OCI-LY3 (cell line): ENCODE results near the gene TNFRSF21.

Experiments used
- H2AFZ ChIP-seq: fragments of 200-600, 300-600 bp; shearing (Covaris generic); 2 replicates; pipeline ENCODE4 v1.6.0; 2014; ENCODE audit warnings: antibody characterized with exemption, low read depth, low read length
- H3K27ac ChIP-seq: fragments of 200-600, 300-600 bp; sonication (generic); 2 replicates; pipeline ENCODE4 v1.5.1; 2014; ENCODE audit warnings: mild to moderate bottlenecking, low read length, moderate library complexity, mixed read lengths
- H3K27me3 ChIP-seq: fragments of 200-600, 300-600 bp; sonication (generic); 2 replicates; pipeline ENCODE4 v1.6.1; 2014; ENCODE audit warnings: low read depth, low read length, mixed read lengths
- H3K36me3 ChIP-seq: fragments of 200-600, 300-600 bp; sonication (generic); replicated peaks from 2 replicates; pipeline ENCODE3; 2014; ENCODE audit warnings: low read depth, low read length, mixed read lengths
- H3K4me1 ChIP-seq: fragments of 300-600, 200-600 bp; sonication (generic); 2 replicates; pipeline ENCODE4 v1.6.1; 2014; ENCODE audit warnings: low read length, mixed read lengths
- H3K4me2 ChIP-seq: fragments of 200-600, 300-600 bp; sonication (generic); 2 replicates; pipeline ENCODE4 v1.6.1; 2014; ENCODE audit warnings: low read length, mixed read lengths
- H3K4me3 ChIP-seq: fragments of 300-600, 200-600 bp; sonication (generic); 2 replicates; pipeline ENCODE4 v1.5.1; 2014; ENCODE audit warnings: antibody characterized with exemption, mild to moderate bottlenecking, low read length, moderate library complexity
- H3K79me2 ChIP-seq: fragments of 300-600, 200-600 bp; shearing (Covaris generic); 2 replicates; pipeline ENCODE4 v1.6.1; 2014; ENCODE audit warnings: mild to moderate bottlenecking, low read length, mixed read lengths
- H3K9ac ChIP-seq: fragments of 300-600, 200-600 bp; shearing (Covaris generic); 2 replicates; pipeline ENCODE4 v1.6.0; 2014; ENCODE audit warnings: mild to moderate bottlenecking, low read length, moderate library complexity
- H3K9me3 ChIP-seq: fragments of 200-600, 300-600 bp; shearing (Covaris generic); 2 replicates; pipeline ENCODE4 v1.6.1; 2014; ENCODE audit warnings: low read length, mixed read lengths; ENCODE audit not compliant: insufficient read depth
- H4K20me1 ChIP-seq: fragments of 200-600, 300-600 bp; sonication (generic); 2 replicates; pipeline ENCODE4 v1.6.1; 2016; ENCODE audit warnings: low read length, mixed read lengths; ENCODE audit not compliant: insufficient read depth
- EZH2phosphoT487 ChIP-seq: fragments of 200-600 bp; shearing (Covaris generic); IDR thresholded peaks from 2 replicates; pipeline ENCODE4 v1.6.1; 2018; ENCODE audit warnings: antibody characterized with exemption, mixed run types, low read depth
- TF ChIP-seq, protein P1 (sequence below): fragments of 200-600, 300-600 bp; sonication (generic); IDR thresholded peaks from 2 replicates; pipeline ENCODE4 v1.5.1; 2014; ENCODE audit warnings: antibody characterized with exemption, low read length, low read depth

Gene TNFRSF21

DNA sequence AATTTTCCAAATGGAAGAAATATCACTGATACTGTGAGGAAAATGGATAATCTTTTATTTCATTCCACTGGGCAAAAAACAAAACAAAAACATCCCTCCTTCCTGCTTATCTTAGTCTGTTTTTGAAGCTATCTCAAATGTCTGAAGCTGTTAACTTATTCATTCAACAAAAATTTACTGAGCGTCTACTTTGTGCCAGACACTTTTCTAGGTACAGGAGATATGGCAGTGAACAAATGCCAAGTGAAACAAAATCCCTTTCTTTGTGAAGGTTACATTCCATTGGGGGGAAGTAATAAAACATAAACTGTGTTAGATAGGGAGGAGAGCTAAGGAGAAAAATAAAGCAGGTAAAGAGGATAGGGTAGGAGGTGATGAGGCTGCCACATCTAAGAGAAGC lies 47.5 kb downstream of the TNFRSF21 start:
- no peak overlapping the region for H3K4me3 ChIP-seq
- no peak overlapping the region for H3K27ac ChIP-seq
- H3K4me2 ChIP-seq, result no peak overlapping the region
- no peaks in the 10 kb centered on the region for H3K36me3 ChIP-seq
- H3K4me1 ChIP-seq, result no peaks in the 10 kb centered on the region
- TF ChIP-seq EZH2phosphoT487, result no peak
- TF ChIP-seq, protein P1, sequence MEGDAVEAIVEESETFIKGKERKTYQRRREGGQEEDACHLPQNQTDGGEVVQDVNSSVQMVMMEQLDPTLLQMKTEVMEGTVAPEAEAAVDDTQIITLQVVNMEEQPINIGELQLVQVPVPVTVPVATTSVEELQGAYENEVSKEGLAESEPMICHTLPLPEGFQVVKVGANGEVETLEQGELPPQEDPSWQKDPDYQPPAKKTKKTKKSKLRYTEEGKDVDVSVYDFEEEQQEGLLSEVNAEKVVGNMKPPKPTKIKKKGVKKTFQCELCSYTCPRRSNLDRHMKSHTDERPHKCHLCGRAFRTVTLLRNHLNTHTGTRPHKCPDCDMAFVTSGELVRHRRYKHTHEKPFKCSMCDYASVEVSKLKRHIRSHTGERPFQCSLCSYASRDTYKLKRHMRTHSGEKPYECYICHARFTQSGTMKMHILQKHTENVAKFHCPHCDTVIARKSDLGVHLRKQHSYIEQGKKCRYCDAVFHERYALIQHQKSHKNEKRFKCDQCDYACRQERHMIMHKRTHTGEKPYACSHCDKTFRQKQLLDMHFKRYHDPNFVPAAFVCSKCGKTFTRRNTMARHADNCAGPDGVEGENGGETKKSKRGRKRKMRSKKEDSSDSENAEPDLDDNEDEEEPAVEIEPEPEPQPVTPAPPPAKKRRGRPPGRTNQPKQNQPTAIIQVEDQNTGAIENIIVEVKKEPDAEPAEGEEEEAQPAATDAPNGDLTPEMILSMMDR, result no peak
- H2AFZ ChIP-seq, result no peak overlapping the region
- H3K27me3 ChIP-seq, result no peaks in the 10 kb centered on the region
- H3K9me3 ChIP-seq, result no peaks in the 10 kb centered on the region
- no peaks in the 10 kb centered on the region for H4K20me1 ChIP-seq
- no peaks in the 10 kb centered on the region for H3K79me2 ChIP-seq
- no peak overlapping the region for H3K9ac ChIP-seq

DNA sequence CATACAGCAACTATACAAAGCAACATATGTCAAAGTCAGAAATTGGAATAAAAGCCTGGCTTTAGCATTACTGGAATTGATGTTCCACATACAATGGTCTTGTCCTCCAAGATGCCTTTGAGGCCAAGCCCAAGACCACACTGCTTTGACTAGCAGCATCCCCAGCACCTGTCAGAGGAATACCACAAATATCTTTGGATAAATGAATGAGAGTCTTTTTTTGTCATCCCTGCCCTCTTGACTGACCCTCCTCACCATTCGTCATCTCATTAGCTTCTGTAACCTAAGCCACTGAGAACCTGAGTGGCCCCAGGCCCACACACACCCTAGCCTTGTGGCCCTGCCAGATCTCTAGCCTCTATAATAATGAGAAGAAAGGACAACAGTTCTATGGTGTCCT lies 48.5 kb downstream of the TNFRSF21 start:
- TF ChIP-seq EZH2phosphoT487, result no peak
- TF ChIP-seq, protein P1, result no peak
- Histone ChIP-seq H3K4me3 (no peak overlapping the region), H3K79me2 (no peaks in the 10 kb centered on the region), H3K36me3 (no peaks in the 10 kb centered on the region), H3K9ac (no peak overlapping the region), H3K4me2 (no peak overlapping the region), H2AFZ (no peak overlapping the region), H3K4me1 (no peaks in the 10 kb centered on the region), H3K9me3 (no peaks in the 10 kb centered on the region), H3K27me3 (no peaks in the 10 kb centered on the region), H4K20me1 (no peaks in the 10 kb centered on the region), H3K27ac (no peak overlapping the region)

DNA sequence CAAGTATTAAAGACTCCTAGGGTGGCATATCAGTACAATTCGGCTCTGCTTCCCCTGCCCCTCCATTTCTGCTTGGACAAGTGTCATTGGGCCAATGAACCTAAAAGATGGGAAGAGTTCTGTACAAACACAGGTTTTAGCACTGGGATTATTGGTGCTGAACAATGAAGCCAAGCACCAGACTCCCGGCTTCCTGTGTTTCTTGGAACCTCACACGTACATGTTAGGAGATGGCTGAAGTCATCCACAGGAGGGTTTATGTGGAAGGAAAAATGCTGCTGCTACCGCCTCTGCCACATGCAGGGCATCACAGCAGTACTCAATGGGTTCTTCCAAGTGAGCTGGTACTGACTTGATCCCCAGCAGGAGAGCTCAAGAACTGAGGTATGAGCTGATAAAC lies 49.7 kb downstream of the TNFRSF21 start:
- Histone ChIP-seq H4K20me1 (no peaks in the 10 kb centered on the region), H3K27ac (no peak overlapping the region), H3K36me3 (no peaks in the 10 kb centered on the region), H3K79me2 (no peaks in the 10 kb centered on the region), H2AFZ (no peak overlapping the region), H3K9me3 (no peaks in the 10 kb centered on the region), H3K9ac (no peak overlapping the region), H3K27me3 (no peaks in the 10 kb centered on the region), H3K4me3 (no peak overlapping the region), H3K4me2 (no peak overlapping the region), H3K4me1 (no peaks in the 10 kb centered on the region)
- TF ChIP-seq, protein P1, result no peak
- TF ChIP-seq EZH2phosphoT487, result no peak

DNA sequence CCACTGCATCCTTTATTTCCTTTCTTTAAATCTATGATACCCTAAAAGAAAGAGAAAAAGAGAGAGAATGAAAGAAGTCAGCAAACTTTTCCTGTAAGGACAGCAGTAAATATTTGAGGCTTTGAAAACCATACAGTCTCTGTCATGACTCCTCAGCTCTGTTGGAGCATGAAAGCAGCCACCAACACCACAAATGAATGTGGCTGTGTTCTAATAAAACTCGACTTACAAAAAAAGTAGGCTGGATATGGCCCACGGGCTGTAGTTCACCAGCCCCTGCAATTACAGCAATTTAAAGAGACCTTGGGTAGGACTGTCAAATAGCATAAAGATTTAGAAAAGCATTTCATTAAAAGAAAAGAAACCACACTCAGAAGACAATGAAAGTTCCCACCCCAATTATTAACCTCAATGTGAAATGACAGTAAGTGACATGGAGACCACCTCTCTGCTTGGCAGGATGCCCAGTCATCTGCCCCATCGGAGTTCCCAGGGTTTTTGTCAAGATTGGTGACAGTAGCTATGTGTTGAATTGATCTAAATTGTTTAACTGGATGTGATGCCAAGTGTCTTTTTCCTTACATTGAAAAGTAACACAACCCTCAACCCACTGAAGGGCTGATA lies 50.9 kb downstream of the TNFRSF21 start:
- H3K27me3 ChIP-seq, result no peaks in the 10 kb centered on the region
- H2AFZ ChIP-seq, result no peak overlapping the region
- no peak overlapping the region for H3K9ac ChIP-seq
- no peak overlapping the region for H3K4me3 ChIP-seq
- no peaks in the 10 kb centered on the region for H3K79me2 ChIP-seq
- TF ChIP-seq, protein P1, result no peak
- no peak for TF ChIP-seq EZH2phosphoT487
- no peaks in the 10 kb centered on the region for H3K9me3 ChIP-seq
- no peak overlapping the region for H3K27ac ChIP-seq
- H3K36me3 ChIP-seq, result no peaks in the 10 kb centered on the region
- H4K20me1 ChIP-seq, result no peaks in the 10 kb centered on the region
- H3K4me2 ChIP-seq, result no peak overlapping the region
- no peaks in the 10 kb centered on the region for H3K4me1 ChIP-seq
